Measurements from ENCODE around the gene GPR146.
A peak's percentile ranks its signal among the peaks of the same experiment; 100 is the strongest.
"Not testable (repeated sequence)": the region's sequence is repeated elsewhere in the genome, so short reads cannot be mapped to it uniquely, and the experiment has no call there.

Gene GPR146

GRCh38 chr7:1060315-1061072 lies 16.1 kb downstream of the GPR146 start:
- no peak for DNase-seq

- no peak for DNase-seq
Measured at GRCh38 chr7:1061180-1061579, 16.8 kb downstream of the GPR146 start.

- no peak for DNase-seq
Measured at GRCh38 chr7:1062296-1063294, 18.2 kb downstream of the GPR146 start.

GRCh38 chr7:1063361-1063760 lies 19.0 kb downstream of the GPR146 start:
- DNase-seq = no peak

GRCh38 chr7:1064581-1064980 lies 20.2 kb downstream of the GPR146 start:
- DNase-seq = no peak

GRCh38 chr7:1065263-1065584 lies 20.9 kb downstream of the GPR146 start:
- DNase-seq = no peak

GRCh38 chr7:1065585-1066241 lies 21.4 kb downstream of the GPR146 start:
- peak; percentile 79 for DNase-seq

GRCh38 chr7:1066242-1066588 lies 21.9 kb downstream of the GPR146 start:
- no peak for DNase-seq

GRCh38 chr7:1068013-1068412 lies 23.7 kb downstream of the GPR146 start:
- DNase-seq = no peak

- DNase-seq = no peak
Measured at GRCh38 chr7:1068619-1069018, 24.3 kb downstream of the GPR146 start.

GRCh38 chr7:1070544-1071011 lies 26.2 kb downstream of the GPR146 start:
- no peak for DNase-seq

GRCh38 chr7:1071731-1072254 lies 27.4 kb downstream of the GPR146 start:
- DNase-seq = no peak

GRCh38 chr7:1073142-1073977 lies 29.0 kb downstream of the GPR146 start:
- DNase-seq = no peak

GRCh38 chr7:1074018-1074417 lies 29.7 kb downstream of the GPR146 start:
- DNase-seq = not testable (repeated sequence)

- no peak for DNase-seq
Measured at GRCh38 chr7:1074593-1075431, 30.5 kb downstream of the GPR146 start.

- no peak for DNase-seq
Measured at GRCh38 chr7:1076184-1077072, 32.1 kb downstream of the GPR146 start.

- no peak for DNase-seq
Measured at GRCh38 chr7:1078519-1078918, 34.2 kb downstream of the GPR146 start.

GRCh38 chr7:1078985-1079384 lies 34.6 kb downstream of the GPR146 start:
- no peak for DNase-seq

- DNase-seq = no peak
Measured at GRCh38 chr7:1079546-1079945, 35.2 kb downstream of the GPR146 start.

GRCh38 chr7:1080252-1080920 lies 36.0 kb downstream of the GPR146 start:
- DNase-seq = no peak
